IPS-20b (cell line): ENCODE results near the gene ASB13.

Experiments
- H3K27ac ChIP-seq: one replicate; pipeline ENCODE4 v1.5.1; 2013; ENCODE audit warnings: low read length
- H3K27me3 ChIP-seq: 2 replicates; pipeline ENCODE4 v1.6.1; 2013; ENCODE audit warnings: mild to moderate bottlenecking, low read length, inconsistent platforms; ENCODE audit not compliant: insufficient read depth
- H3K36me3 ChIP-seq: 2 replicates; pipeline ENCODE4 v1.6.1; 2013; ENCODE audit warnings: low read depth, mild to moderate bottlenecking, inconsistent platforms, low read length, moderate library complexity; ENCODE audit not compliant: insufficient read depth
- H3K4me1 ChIP-seq: 2 replicates; pipeline ENCODE4 v1.6.1; 2013; ENCODE audit warnings: mild to moderate bottlenecking, control low read depth, inconsistent platforms, low read length, moderate library complexity; ENCODE audit not compliant: insufficient read depth
- H3K4me3 ChIP-seq: 2 replicates; pipeline ENCODE4 v1.5.1; 2013; ENCODE audit warnings: mild to moderate bottlenecking, low read length, inconsistent platforms
- H3K9ac ChIP-seq: 2 replicates; pipeline ENCODE4 v1.6.1; 2013; ENCODE audit warnings: low read depth, mild to moderate bottlenecking, inconsistent platforms, low read length, moderate library complexity
- H3K9me3 ChIP-seq: 2 replicates; pipeline ENCODE4 v1.6.1; 2013; ENCODE audit warnings: mild to moderate bottlenecking, low read depth, low read length, inconsistent platforms; ENCODE audit not compliant: insufficient read depth

Gene ASB13

DNA sequence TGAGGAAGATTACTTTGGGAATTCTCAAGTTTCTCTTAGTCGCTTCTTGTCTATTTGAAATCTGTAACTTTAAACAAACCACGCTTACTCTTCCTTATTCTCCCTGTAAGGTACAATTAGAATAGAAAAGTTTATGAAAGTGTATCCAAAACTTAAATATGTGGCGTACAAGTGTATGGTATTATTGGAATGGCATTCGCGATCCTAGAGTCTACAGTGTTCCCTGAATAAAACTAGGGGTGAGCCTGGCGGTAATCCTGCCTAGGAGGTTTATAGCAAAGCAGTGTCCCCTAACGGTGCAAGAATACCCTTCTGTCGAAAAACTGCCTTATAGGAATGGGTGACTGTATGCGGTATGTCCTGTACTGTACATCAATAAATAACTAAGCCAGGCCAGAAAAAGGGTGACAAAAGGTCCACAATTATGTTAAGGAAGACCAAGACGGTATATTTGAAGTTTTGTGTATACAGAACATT is 19.4 kb upstream of the ASB13 start:
- Histone ChIP-seq H3K27ac (no peak overlapping the region), H3K27me3 (peaks cover 33% of the 10 kb centered on the region), H3K36me3 (no peaks in the 10 kb centered on the region), H3K9ac (peak overlapping the region; percentile 78; the same call in 1 of the 2 replicates), H3K9me3 (no peaks in the 10 kb centered on the region), H3K4me1 (peaks cover 6% of the 10 kb centered on the region; the same call in 1 of the 2 replicates), H3K4me3 (peak overlapping the region; percentile 87)

DNA sequence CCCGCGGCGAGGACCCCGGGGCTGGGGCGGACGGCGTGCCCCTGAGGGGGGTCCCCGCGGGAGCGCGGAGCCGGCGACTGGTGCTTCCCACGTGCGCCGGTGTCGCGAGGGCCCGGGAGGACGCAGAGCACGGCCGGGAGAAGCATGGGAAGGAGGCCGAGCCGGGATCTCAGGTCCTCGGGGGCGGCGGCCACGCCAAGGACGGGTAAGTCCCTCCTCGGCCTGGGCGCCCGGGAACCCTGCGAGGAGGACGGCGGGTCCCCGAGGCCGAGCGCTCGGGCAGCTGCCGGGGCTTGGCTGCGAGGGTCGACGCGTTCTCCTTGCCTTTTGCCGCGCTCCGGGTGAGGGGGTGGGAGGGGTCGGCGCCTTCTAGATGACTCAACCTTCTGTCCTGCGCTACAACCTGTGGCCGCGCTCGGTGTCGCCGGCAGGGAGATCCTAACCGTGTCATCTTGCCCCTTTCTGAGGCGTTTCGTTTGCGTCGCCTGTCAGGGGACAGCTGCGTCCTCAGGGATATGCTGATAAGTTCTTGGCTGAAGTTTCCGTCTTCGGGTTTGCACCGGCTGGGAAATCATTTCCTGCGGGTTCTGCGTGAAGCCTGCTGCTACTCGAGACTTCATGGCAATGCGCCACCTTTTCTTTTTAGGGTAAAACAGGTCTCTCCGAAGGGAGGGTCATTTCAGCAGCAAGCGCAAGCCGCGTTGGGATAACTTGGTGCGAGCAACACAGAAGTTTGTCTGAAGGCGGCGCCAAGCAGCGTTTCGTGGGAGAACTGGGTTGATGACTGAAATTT is 18.8 kb upstream of the ASB13 start:
- peak overlapping the region; percentile 78; the same call in 1 of the 2 replicates for H3K9ac ChIP-seq
- no peak overlapping the region for H3K27ac ChIP-seq
- H3K27me3 ChIP-seq, result peaks cover 37% of the 10 kb centered on the region
- H3K4me1 ChIP-seq, result peaks cover 6% of the 10 kb centered on the region; the same call in 1 of the 2 replicates
- H3K9me3 ChIP-seq, result no peaks in the 10 kb centered on the region
- peak overlapping the region; percentile 87 for H3K4me3 ChIP-seq
- no peaks in the 10 kb centered on the region for H3K36me3 ChIP-seq

DNA sequence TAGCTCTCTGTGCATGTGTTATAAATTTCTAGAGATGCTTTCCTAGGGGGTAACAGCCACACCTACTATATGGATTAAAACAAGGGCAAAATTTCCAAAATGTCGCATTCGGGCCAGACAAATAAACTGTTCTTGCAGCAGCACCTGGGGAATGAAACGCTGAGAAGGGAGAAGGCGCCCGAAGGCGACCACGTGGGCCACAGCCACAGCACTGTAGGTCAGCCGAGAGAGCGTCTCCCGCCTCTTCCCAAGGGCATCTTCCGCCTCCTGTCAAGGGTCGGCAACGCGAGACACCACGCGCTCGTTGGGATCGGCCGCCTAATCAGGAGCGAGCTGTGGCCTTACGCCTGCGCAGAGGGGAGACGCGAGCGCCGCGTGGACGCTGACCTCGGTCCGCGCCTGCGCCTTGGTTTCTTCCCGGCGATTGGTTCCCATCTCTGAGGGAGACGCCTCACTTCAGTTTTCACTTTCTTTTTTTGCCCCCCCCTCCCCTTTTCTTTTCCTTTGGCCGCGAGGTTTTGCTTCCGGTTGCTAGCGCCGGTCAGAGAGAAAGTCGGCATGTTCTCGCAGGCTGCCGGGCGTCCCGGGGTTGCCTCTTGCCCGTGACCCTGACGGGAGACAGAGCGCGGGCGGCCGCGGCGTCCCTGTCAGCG is 18.0 kb upstream of the ASB13 start, which contains the start of gene TASOR2:
TASOR2 (plus strand) TSS at position 521 of the 653 bp plus-strand sequence. CDS start 35,805 bp downstream, outside the sequence.
- H3K27ac ChIP-seq, result no peak within 1 kb of the TSS
- H3K9me3 ChIP-seq, result no peaks in the 10 kb centered on the region
- H3K9ac ChIP-seq, result peak within 1 kb of the TSS; percentile 78; the same call in 1 of the 2 replicates
- H3K36me3 ChIP-seq, result no peaks in the 10 kb centered on the region
- H3K4me1 ChIP-seq, result peaks cover 6% of the 10 kb centered on the region; the same call in 1 of the 2 replicates
- peak within 1 kb of the TSS; percentile 87 for H3K4me3 ChIP-seq
- H3K27me3 ChIP-seq, result peaks cover 41% of the 10 kb centered on the region

DNA sequence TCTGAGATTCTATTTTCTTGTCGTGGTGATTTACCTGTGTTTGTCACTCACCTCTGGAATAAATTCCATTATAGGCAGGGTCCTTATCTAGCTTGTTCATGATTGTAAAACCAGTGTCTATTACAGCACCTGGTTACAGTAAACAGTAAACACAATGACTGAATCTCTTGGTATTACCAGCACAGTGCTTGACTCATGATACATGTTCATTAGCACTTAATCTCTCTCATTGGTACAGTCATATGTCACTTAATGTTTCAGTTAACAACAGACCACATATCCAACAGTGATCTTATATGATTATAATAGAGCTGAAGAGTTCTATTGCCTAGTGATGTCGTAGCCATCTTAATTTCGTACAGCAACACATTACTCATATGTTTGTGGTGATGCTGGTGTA is 16.7 kb upstream of the ASB13 start:
- H3K4me3 ChIP-seq, result no peak overlapping the region
- no peaks in the 10 kb centered on the region for H3K36me3 ChIP-seq
- H3K9ac ChIP-seq, result no peak overlapping the region
- H3K27ac ChIP-seq, result no peak overlapping the region
- H3K27me3 ChIP-seq, result peaks cover 52% of the 10 kb centered on the region
- H3K9me3 ChIP-seq, result no peaks in the 10 kb centered on the region
- peaks cover 6% of the 10 kb centered on the region; the same call in 1 of the 2 replicates for H3K4me1 ChIP-seq

DNA sequence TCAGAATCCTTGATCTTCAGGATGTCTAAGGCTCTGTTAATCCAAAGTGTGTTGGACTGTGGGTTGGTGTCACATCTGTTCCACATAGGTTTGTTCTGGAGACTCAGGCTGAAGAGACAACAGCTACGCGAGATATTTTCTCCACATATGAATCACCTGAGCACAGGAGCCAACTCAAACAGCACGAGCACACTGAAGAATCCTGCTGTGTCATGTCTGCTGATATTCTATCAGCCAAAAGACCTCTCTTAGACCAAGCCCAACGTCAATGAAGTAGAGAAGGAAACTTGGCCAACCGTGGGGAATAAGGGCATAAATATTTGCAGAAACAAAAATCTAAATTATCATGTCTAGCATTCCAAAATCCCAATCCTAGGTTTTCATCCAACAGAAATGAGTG is 15.5 kb upstream of the ASB13 start:
- Histone ChIP-seq H3K9ac (no peak overlapping the region), H3K9me3 (no peaks in the 10 kb centered on the region), H3K27ac (no peak overlapping the region), H3K4me1 (peaks cover 6% of the 10 kb centered on the region; the same call in 1 of the 2 replicates), H3K27me3 (peaks cover 58% of the 10 kb centered on the region), H3K4me3 (no peak overlapping the region), H3K36me3 (no peaks in the 10 kb centered on the region)

DNA sequence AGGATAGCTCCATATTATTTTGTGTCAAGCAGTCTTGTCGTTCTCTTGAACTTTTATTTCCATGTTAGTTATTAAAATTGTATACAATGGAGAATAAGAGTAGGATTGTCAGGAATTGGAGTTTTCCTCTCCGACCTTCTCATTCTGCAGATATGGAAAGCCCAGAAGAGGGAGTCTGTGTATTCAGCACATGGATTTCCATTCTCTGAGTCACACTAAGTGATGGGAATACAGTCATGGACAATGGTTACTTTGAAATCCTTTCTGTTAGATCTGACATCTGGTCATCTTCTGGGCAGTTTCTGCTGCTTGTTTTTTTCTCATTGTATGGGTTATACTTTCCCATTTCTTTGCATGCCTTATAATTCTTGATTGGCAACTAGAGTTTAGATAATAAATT is 13.2 kb upstream of the ASB13 start:
- no peak overlapping the region for H3K4me3 ChIP-seq
- no peaks in the 10 kb centered on the region for H3K4me1 ChIP-seq
- no peaks in the 10 kb centered on the region for H3K36me3 ChIP-seq
- H3K27ac ChIP-seq, result no peak overlapping the region
- H3K9me3 ChIP-seq, result peaks cover under 1% of the 10 kb centered on the region; the same call in 1 of the 2 replicates
- peaks cover 58% of the 10 kb centered on the region for H3K27me3 ChIP-seq
- no peak overlapping the region for H3K9ac ChIP-seq

DNA sequence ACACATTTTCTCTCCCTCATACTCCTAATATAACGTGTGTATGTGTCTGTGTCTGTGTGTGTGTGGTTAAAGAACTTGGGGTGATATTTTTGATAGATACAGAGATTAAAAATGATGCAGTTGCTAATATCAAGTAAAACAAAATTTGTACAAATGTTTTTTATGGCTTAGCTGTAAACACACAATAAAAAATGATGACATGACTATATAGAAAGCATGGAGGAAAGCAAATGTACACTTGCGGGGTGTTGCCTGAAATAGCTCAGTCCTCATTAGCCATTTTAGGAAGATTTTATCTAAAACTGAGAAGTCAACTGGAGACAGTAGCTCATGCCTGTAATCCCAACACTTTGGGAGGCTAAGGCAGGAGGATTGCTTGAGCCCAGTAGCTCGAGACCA is 12.6 kb upstream of the ASB13 start:
- Histone ChIP-seq H3K4me1 (no peaks in the 10 kb centered on the region), H3K9ac (no peak overlapping the region), H3K9me3 (peaks cover 6% of the 10 kb centered on the region; the same call in 1 of the 2 replicates), H3K4me3 (no peak overlapping the region), H3K27ac (no peak overlapping the region), H3K27me3 (peaks cover 56% of the 10 kb centered on the region), H3K36me3 (no peaks in the 10 kb centered on the region)

DNA sequence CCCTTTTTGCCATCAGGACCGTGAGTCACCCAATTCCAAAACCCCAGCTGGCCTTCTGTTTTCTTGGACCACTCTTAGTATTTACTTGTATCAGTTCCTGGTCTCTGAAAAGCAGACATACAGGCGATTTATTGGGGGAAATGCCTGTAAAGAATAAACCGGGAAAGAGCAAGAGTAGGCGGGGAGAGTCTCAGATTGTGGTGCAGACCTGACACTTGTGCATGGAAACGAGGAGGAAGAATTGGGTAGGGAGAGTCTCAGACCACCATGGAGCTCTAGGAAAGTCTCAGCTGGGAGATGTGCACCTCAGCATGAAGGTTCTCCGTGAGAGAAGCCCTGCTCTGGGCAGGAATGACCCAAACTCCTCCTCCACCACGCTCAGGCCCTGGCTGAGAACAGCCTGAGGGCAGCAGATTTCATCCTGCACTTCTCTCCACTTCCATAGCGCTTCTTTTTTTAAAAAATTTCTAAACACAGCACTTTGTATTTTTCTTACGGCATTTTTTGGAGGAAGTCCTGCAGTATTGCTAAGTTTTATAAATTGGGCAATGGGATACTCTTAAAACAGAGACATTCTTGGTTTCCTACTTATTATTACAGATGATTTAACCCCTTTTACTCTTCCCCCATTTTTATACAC is 12.1 kb upstream of the ASB13 start:
- no peak overlapping the region for H3K9ac ChIP-seq

DNA sequence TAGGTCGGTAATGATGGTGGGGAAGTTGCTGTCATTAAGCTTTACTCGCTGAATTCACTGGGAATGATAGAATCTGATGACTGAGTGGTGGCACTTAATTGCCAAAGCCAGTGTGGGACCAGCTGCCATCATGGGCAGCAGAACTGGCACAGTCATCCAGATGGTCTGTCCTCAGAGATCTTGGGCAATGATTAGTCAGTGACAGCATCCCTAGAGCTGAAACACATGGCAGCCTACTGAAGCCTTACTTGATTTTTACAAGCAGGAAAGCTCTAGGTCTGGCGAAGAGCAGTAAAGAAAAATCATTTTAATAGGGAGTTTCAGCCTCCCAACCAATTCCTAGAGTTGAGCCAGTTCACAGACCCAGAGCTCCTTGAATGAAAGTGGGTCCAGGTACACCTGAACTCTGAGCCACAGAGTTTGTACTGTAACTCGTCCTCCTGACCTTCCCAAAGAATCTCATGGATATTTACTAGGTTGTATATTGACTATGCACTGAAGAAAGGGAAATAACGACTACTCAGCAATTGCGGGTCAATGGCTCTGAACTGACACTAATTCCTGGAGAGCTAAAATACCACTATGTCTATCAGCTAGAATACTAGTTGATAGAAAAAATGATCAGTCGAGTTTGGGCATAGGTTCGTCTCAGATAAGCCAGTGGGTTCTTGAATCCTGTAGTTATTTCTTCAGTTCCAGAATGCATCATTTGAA is 4.4 kb upstream of the ASB13 start:
- no peaks in the 10 kb centered on the region for H3K4me1 ChIP-seq
- no peak overlapping the region for H3K27ac ChIP-seq
- H3K9ac ChIP-seq, result no peak overlapping the region
- peaks cover 7% of the 10 kb centered on the region; the same call in 1 of the 2 replicates for H3K9me3 ChIP-seq
- H3K27me3 ChIP-seq, result peaks cover 20% of the 10 kb centered on the region
- H3K36me3 ChIP-seq, result no peaks in the 10 kb centered on the region
- no peak overlapping the region for H3K4me3 ChIP-seq

More for the DNA sequence above, 12.1 kb upstream of the ASB13 start:
- Histone ChIP-seq H3K9me3 (peaks cover 7% of the 10 kb centered on the region; the same call in 1 of the 2 replicates), H3K27ac (no peak overlapping the region), H3K4me3 (no peak overlapping the region), H3K4me1 (no peaks in the 10 kb centered on the region), H3K36me3 (no peaks in the 10 kb centered on the region), H3K27me3 (peaks cover 51% of the 10 kb centered on the region)

DNA sequence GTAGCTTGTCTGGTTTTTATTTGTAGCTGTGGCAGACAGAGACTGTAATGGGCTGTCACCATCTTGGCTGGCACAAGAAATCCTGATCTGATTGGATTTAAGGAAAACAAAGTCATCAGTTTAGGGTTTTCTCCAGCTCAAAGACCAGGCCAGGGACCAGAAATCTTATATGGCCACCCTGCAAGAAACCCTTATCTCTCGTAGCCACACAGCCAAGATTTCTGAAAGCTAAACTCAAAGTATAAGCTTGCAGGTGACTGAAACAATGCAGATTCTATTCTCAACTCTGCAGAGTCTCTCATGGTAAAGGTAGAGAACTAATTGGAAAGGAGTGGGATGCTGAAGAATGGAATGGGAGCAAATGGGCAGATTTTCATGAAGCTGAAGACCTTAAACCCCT is 3.2 kb upstream of the ASB13 start:
- no peak overlapping the region for H3K4me3 ChIP-seq
- no peak overlapping the region for H3K9ac ChIP-seq
- H3K9me3 ChIP-seq, result peaks cover 7% of the 10 kb centered on the region; the same call in 1 of the 2 replicates
- no peak overlapping the region for H3K27ac ChIP-seq
- H3K4me1 ChIP-seq, result peaks cover 7% of the 10 kb centered on the region
- H3K27me3 ChIP-seq, result peaks cover 20% of the 10 kb centered on the region
- no peaks in the 10 kb centered on the region for H3K36me3 ChIP-seq

DNA sequence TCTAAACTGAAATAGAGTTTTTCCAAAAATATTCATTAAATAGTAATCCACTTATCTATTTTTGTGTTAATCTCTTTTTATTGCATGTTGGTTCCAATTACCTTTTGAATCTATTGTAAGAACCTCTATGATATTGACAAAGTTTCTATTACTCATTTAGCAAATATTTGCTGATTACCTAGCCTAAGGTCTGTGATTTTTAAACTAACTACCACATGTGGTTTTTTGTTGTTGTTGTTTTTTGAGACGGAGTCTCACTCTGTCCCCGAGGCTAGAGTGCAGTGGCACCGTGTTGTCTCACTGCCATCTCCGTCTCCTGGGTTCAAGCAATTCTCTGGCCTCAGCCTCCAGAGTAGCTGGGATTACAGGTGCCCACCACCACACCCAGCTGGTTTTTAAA is 2.0 kb upstream of the ASB13 start:
- no peaks in the 10 kb centered on the region for H3K9me3 ChIP-seq
- peaks cover 14% of the 10 kb centered on the region for H3K4me1 ChIP-seq
- no peak overlapping the region for H3K27ac ChIP-seq
- no peak overlapping the region for H3K4me3 ChIP-seq
- no peaks in the 10 kb centered on the region for H3K36me3 ChIP-seq
- H3K9ac ChIP-seq, result no peak overlapping the region
- H3K27me3 ChIP-seq, result peaks cover 20% of the 10 kb centered on the region
